PC-3 (cell line): ENCODE data around the gene YIPF4. TPM values are rescaled to one million over a fixed set of nuclear protein-coding genes. Genes with fewer than 3 reads are reported as not detected.

Source experiments
- ATAC-seq: fragments of 200-7000 bp; cut with Tn5 transposase; 2 replicates; pipeline ENCODE4 v1.9.1; 2020; ENCODE audit warnings: mild to moderate bottlenecking, moderate library complexity
- BruUV-seq: library from RNA; stranded (reverse); fragments of 400-500 nt; replicated peaks from 2 replicates; lab custom pipeline; 2021; lab: Mats Ljungman, UMichigan
- CTCF ChIA-PET: fragments of 300-600 bp; sonication (Branson Sonifier 250); formaldehyde crosslinking; loops from one replicate; lab custom pipeline; 2022; ENCODE audit warnings: antibody characterized with exemption; lab: Charles Lee
- POLR2A ChIA-PET: fragments of 300-600 bp; sonication (Branson Sonifier 250); formaldehyde crosslinking; loops from one replicate; lab custom pipeline; 2022; ENCODE audit warnings: antibody characterized with exemption; ENCODE audit not compliant: unreplicated experiment; lab: Charles Lee
- DNase-seq: peaks from one replicate; pipeline ENCODE4 v3.0.0-alpha.2; 2015
- H2AFZ ChIP-seq: fragments of 300-600 bp; sonication (generic); 2 replicates; pipeline ENCODE4 v1.6.0; 2016; ENCODE audit warnings: antibody characterized with exemption, low read length
- H3F3A ChIP-seq: fragments of 300-600 bp; sonication (generic); one replicate; pipeline ENCODE4 v1.6.0; 2017; ENCODE audit warnings: antibody characterized with exemption, low read length, control low read depth, mild to moderate bottlenecking; ENCODE audit not compliant: unreplicated experiment
- H3K27ac ChIP-seq: fragments of 300-600 bp; sonication (generic); 2 replicates; pipeline ENCODE4 v1.5.1; 2016; ENCODE audit warnings: mild to moderate bottlenecking, low read length
- H3K27me3 ChIP-seq: fragments of 300-600 bp; sonication (generic); 2 replicates; pipeline ENCODE4 v1.6.1; 2016; ENCODE audit warnings: low read length, mixed read lengths
- H3K36me3 ChIP-seq: fragments of 300-600 bp; sonication (generic); 2 replicates; pipeline ENCODE4 v1.6.1; 2016; ENCODE audit warnings: low read depth, mixed run types, low read length, mixed read lengths
- H3K4me1 ChIP-seq: fragments of 300-600 bp; sonication (generic); 2 replicates; pipeline ENCODE4 v1.5.1; 2016; ENCODE audit warnings: low read length; ENCODE audit not compliant: insufficient read depth
- H3K4me2 ChIP-seq: fragments of 300-600 bp; sonication (generic); 2 replicates; pipeline ENCODE4 v1.6.0; 2016; ENCODE audit warnings: low read length
- H3K4me3 ChIP-seq: fragments of 300-600 bp; sonication (generic); 2 replicates; pipeline ENCODE4 v1.5.1; 2016; ENCODE audit warnings: mild to moderate bottlenecking, low read length, mixed read lengths
- H3K79me2 ChIP-seq: fragments of 300-600 bp; sonication (generic); 2 replicates; pipeline ENCODE4 v1.6.1; 2017; ENCODE audit warnings: low read length, mixed read lengths
- H3K9ac ChIP-seq: fragments of 300-600 bp; sonication (generic); 2 replicates; pipeline ENCODE4 v1.6.0; 2016; ENCODE audit warnings: mild to moderate bottlenecking, low read length
- H3K9me2 ChIP-seq: fragments of 300-600 bp; sonication (generic); replicated peaks from 2 replicates; pipeline ENCODE4 v1.6.1; 2016; ENCODE audit warnings: mixed run types, low read length, mixed read lengths
- H3K9me3 ChIP-seq: fragments of 300-600 bp; sonication (generic); 2 replicates; pipeline ENCODE4 v1.6.1; 2016; ENCODE audit warnings: low read length, mixed read lengths
- H4K20me1 ChIP-seq: fragments of 300-600 bp; sonication (generic); 2 replicates; pipeline ENCODE4 v1.6.1; 2016; ENCODE audit warnings: low read length, mixed read lengths
- CTCF ChIP-seq: fragments of 300-600 bp; sonication (generic); conservative IDR thresholded peaks from 2 replicates; pipeline ENCODE4 v1.5.1; 2017; ENCODE audit warnings: antibody characterized with exemption, low read depth, mild to moderate bottlenecking, low read length
- EZH2 ChIP-seq: fragments of 300-600 bp; sonication (generic); IDR thresholded peaks from one replicate; pipeline ENCODE4 v1.6.1; 2017; ENCODE audit warnings: antibody characterized with exemption, mild to moderate bottlenecking, low read length; ENCODE audit not compliant: unreplicated experiment
- EZH2phosphoT487 ChIP-seq: fragments of 300-600 bp; sonication (generic); IDR thresholded peaks from 2 replicates; pipeline ENCODE4 v1.6.1; 2018; ENCODE audit warnings: mild to moderate bottlenecking, antibody characterized with exemption, low read length, borderline replicate concordance
- intact Hi-C: fragments of 100-400 bp; cut with micrococcal nuclease; formaldehyde crosslinking; loops from 2 replicates; pipeline ENCODE4 v1.9.0; 2023
- total RNA-seq: library from RNA; depleted of rRNA; stranded (reverse); fragments of >200 nt; gene quantifications from 2 replicates; pipeline ENCODE4 v1.2.3, GENCODE V29; 2014

Gene YIPF4
- total RNA-seq, 1 experiment from 2014 or later, result 13.1 TPM

DNA sequence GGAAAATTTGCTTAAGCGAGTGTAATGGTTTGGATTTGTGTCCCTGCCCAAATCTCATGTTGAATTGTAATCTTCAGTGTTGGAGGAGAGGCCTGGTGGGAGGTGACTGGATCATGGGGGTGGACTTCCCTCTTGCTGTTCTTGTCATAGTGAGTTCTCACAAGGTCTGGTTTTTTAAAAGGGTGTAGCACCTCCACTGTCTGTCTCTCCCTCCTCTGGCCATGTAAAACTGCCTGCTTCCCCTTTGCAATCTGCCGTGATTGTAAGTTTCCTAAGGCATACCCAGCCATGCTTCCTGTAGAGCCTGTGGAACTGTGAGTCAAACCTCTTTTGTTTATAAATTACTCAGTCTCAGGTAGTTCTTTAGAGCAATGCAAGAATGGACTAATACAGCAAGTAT, 6.6 kb downstream of the YIPF4 start:
- H3K27ac ChIP-seq, result no peak overlapping the region
- no peak overlapping the region for H3K4me3 ChIP-seq
- no peak overlapping the region for H3K4me2 ChIP-seq
- intact Hi-C loops, result no loop called here
- no peak for TF ChIP-seq EZH2
- no peak for TF ChIP-seq EZH2phosphoT487
- TF ChIP-seq CTCF, result no peak
- peaks cover 62% of the 10 kb centered on the region for H3K79me2 ChIP-seq
- H3K36me3 ChIP-seq, result peaks cover 8% of the 10 kb centered on the region; the same call in 1 of the 2 replicates
- no peak overlapping the region for H2AFZ ChIP-seq
- DNase-seq (peak; percentile 15), ATAC-seq (peak; percentile 60)
- H3K27me3 ChIP-seq, result no peaks in the 10 kb centered on the region
- H3F3A ChIP-seq, result no peaks in the 10 kb centered on the region
- peaks cover 14% of the 10 kb centered on the region for H3K4me1 ChIP-seq
- H3K9me3 ChIP-seq, result no peaks in the 10 kb centered on the region
- H3K9ac ChIP-seq, result no peak overlapping the region
- ChIA-PET CTCF (no interaction called here), POLR2A (no interaction called here)
- H3K9me2 ChIP-seq, result no peaks in the 10 kb centered on the region
- BruUV-seq, result no TSS peak
- no peaks in the 10 kb centered on the region for H4K20me1 ChIP-seq

- BruUV-seq, result TSS peak; percentile 17
Measured at GRCh38 chr2:32289165-32289999, 11.7 kb downstream of the YIPF4 start.

More at GRCh38 chr2:32289165-32289999, 11.7 kb downstream of the YIPF4 start:
- intact Hi-C loops, result loop anchor here (5.0 kb wide), 1 partner anchor 68 kb away; the partner anchor contains the start of gene BIRC6
- Histone ChIP-seq H3K36me3 (peaks cover 3% of the 10 kb centered on the region; the same call in 1 of the 2 replicates), H3K9me3 (no peaks in the 10 kb centered on the region), H3K4me3 (no peak overlapping the region), H3K4me2 (peak overlapping the region; percentile 49), H2AFZ (no peak overlapping the region), H3F3A (no peaks in the 10 kb centered on the region), H3K27ac (peak overlapping the region; percentile 52), H3K9me2 (no peaks in the 10 kb centered on the region), H3K9ac (peak overlapping the region; percentile 8; the same call in 1 of the 2 replicates), H3K79me2 (peaks cover 46% of the 10 kb centered on the region), H3K4me1 (peaks cover 20% of the 10 kb centered on the region), H3K27me3 (no peaks in the 10 kb centered on the region), H4K20me1 (no peaks in the 10 kb centered on the region)
- POLR2A ChIA-PET, result interaction anchor here (0.6 kb wide), 1 partner anchor 39 kb away, joined by 3 read pairs; no protein-coding TSS in a partner anchor
- peak; percentile 88 for ATAC-seq
- peak; percentile 79 for DNase-seq
- TF ChIP-seq EZH2phosphoT487 (no peak), EZH2 (no peak), CTCF (no peak)
- CTCF ChIA-PET, result no interaction called here
